IMR-90 (cell line): ENCODE data around the gene ASCL5. TPM values are rescaled to one million over a fixed set of nuclear protein-coding genes. Genes with fewer than 3 reads are reported as not detected.
A peak's percentile ranks its signal among the peaks of the same experiment; 100 is the strongest.

Source experiments
- ATAC-seq: fragments of 200-7000 bp; cut with Tn5 transposase; 2 replicates; pipeline ENCODE4 v1.9.1; 2020; ENCODE audit warnings: low read depth, mild to moderate bottlenecking, moderate library complexity
- BruUV-seq: library from RNA; stranded (reverse); fragments of 400-500 nt; replicated peaks from 2 replicates; lab custom pipeline; 2021; lab: Mats Ljungman, UMichigan
- CTCF ChIA-PET: fragments of 300-600 bp; formaldehyde crosslinking; extraction: SDS; loops from one replicate; lab custom pipeline; 2021; ENCODE audit warnings: antibody characterized with exemption; lab: Yijun Ruan, JAX
- POLR2A ChIA-PET: fragments of 300-600 bp; sonication (Branson Sonifier 250); formaldehyde crosslinking; loops from one replicate; lab custom pipeline; 2022; ENCODE audit warnings: antibody characterized with exemption; ENCODE audit not compliant: unreplicated experiment; lab: Charles Lee
- DNase-seq: peaks from one replicate; pipeline ENCODE4 v3.0.0; 2013
- H2AFZ ChIP-seq: replicated peaks from 2 replicates; pipeline ENCODE3; 2013; ENCODE audit warnings: low read length, mild to moderate bottlenecking; ENCODE audit not compliant: poor library complexity
- H2AK5ac ChIP-seq: 2 replicates; pipeline ENCODE4 v1.6.1; 2013; ENCODE audit warnings: low read depth, low read length, inconsistent platforms
- H2AK9ac ChIP-seq: replicated peaks from 2 replicates; pipeline ENCODE3; 2013; ENCODE audit warnings: mild to moderate bottlenecking, low read depth, low read length, moderate library complexity; ENCODE audit not compliant: poor library complexity
- H2BK120ac ChIP-seq: 2 replicates; pipeline ENCODE4 v1.6.1; 2013; ENCODE audit warnings: low read depth, low read length, inconsistent platforms
- H2BK15ac ChIP-seq: 3 replicates; pipeline ENCODE4 v1.6.1; 2013; ENCODE audit warnings: low read depth, low read length, inconsistent platforms
- H2BK20ac ChIP-seq: 2 replicates; pipeline ENCODE4 v1.6.1; 2013; ENCODE audit warnings: low read depth, mild to moderate bottlenecking, inconsistent platforms, low read length, moderate library complexity
- H2BK5ac ChIP-seq: 2 replicates; pipeline ENCODE4 v1.6.1; 2013; ENCODE audit warnings: mild to moderate bottlenecking, low read depth, low read length, inconsistent platforms; ENCODE audit not compliant: poor library complexity, severe bottlenecking
- H3K14ac ChIP-seq: replicated peaks from 2 replicates; pipeline ENCODE4 v1.6.1; 2013; ENCODE audit warnings: low read depth, low read length, inconsistent platforms
- H3K18ac ChIP-seq: 2 replicates; pipeline ENCODE4 v1.6.1; 2013; ENCODE audit warnings: low read depth, low read length, control low read depth
- H3K23ac ChIP-seq: 2 replicates; pipeline ENCODE4 v1.6.1; 2013; ENCODE audit warnings: low read depth, low read length, inconsistent platforms
- H3K27ac ChIP-seq: 2 replicates; pipeline ENCODE4 v1.5.1; 2013; ENCODE audit warnings: mild to moderate bottlenecking, control low read depth, low read length; ENCODE audit not compliant: insufficient read depth
- H3K27me3 ChIP-seq: 2 replicates; pipeline ENCODE4 v1.6.1; 2013; ENCODE audit warnings: low read length; ENCODE audit not compliant: control insufficient read depth, insufficient read depth
- H3K36me3 ChIP-seq: 2 replicates; pipeline ENCODE4 v1.6.1; 2013; ENCODE audit warnings: low read length, mixed read lengths; ENCODE audit not compliant: control insufficient read depth, insufficient read depth
- H3K4ac ChIP-seq: 2 replicates; pipeline ENCODE4 v1.6.1; 2013; ENCODE audit warnings: low read depth, low read length, inconsistent platforms
- H3K4me1 ChIP-seq: 2 replicates; pipeline ENCODE4 v1.6.1; 2013; ENCODE audit warnings: low read length, mixed read lengths; ENCODE audit not compliant: control insufficient read depth, insufficient read depth
- H3K4me2 ChIP-seq: 2 replicates; pipeline ENCODE4 v1.6.1; 2013; ENCODE audit warnings: low read depth, mild to moderate bottlenecking, control low read depth, low read length, moderate library complexity
- H3K4me3 ChIP-seq: 2 replicates; pipeline ENCODE4 v1.5.1; 2013; ENCODE audit warnings: low read depth, mild to moderate bottlenecking, control low read depth, low read length, moderate library complexity; ENCODE audit not compliant: insufficient read depth
- H3K56ac ChIP-seq: 2 replicates; pipeline ENCODE4 v1.6.1; 2013; ENCODE audit warnings: low read length, inconsistent platforms; ENCODE audit not compliant: insufficient read depth; ENCODE audit errors: extremely low read depth
- H3K79me1 ChIP-seq, 2 experiments: 2 replicates each; pipeline ENCODE4 v1.6.1; 2013; ENCODE audit warnings: low read length in 2 of 2, inconsistent platforms in 1 of 2, low read depth in 1 of 2
- H3K9ac ChIP-seq: 2 replicates; pipeline ENCODE4 v1.6.1; 2013; ENCODE audit warnings: low read depth, low read length, control low read depth
- H3K9me1 ChIP-seq: 2 replicates; pipeline ENCODE4 v1.6.1; 2013; ENCODE audit warnings: low read length, inconsistent platforms; ENCODE audit not compliant: insufficient read depth
- H3K9me3 ChIP-seq: 2 replicates; pipeline ENCODE4 v1.6.1; 2013; ENCODE audit warnings: low read length; ENCODE audit not compliant: control insufficient read depth, insufficient read depth
- H4K20me1 ChIP-seq: 2 replicates; pipeline ENCODE4 v1.6.1; 2013; ENCODE audit warnings: low read length, inconsistent platforms; ENCODE audit not compliant: insufficient read depth
- H4K5ac ChIP-seq: 2 replicates; pipeline ENCODE4 v1.6.1; 2013; ENCODE audit warnings: mild to moderate bottlenecking, low read depth, low read length, control low read depth
- H4K8ac ChIP-seq, 2 experiments: 2 replicates each; pipeline ENCODE4 v1.6.1; 2013; ENCODE audit warnings: low read depth in 2 of 2, low read length in 2 of 2, control low read depth in 1 of 2, inconsistent platforms in 1 of 2
- H4K91ac ChIP-seq: 2 replicates; pipeline ENCODE4 v1.6.1; 2013; ENCODE audit warnings: low read depth, low read length, inconsistent platforms; ENCODE audit not compliant: insufficient read depth
- FOS ChIP-seq: fragments of 150-350 bp; IDR thresholded peaks from 2 replicates; pipeline ENCODE4 v1.6.1; 2016; ENCODE audit warnings: low read depth, low read length
- WGBS, 2 experiments: methylation state at CpG; one replicate each; pipeline versions ENCODE4 v1.1.5 to v1.1.7; 2013; ENCODE audit warnings: missing lambda C conversion rate in 2 of 2; ENCODE audit not compliant: insufficient read length in 1 of 2; ENCODE audit errors: extremely low coverage in 2 of 2; 5-methylcytosine and 5-hydroxymethylcytosine counted together
- dilution Hi-C: fragments of 300-500 bp; cut with HindIII; formaldehyde crosslinking; loops from one replicate; pipeline ENCODE4 v1.14.3; 2018; ENCODE audit warnings: low sequenced_read_pairs; ENCODE audit not compliant: unreplicated experiment
- in situ Hi-C: fragments of 300-500 bp; cut with MboI; formaldehyde crosslinking; loops from 3 replicates; pipeline ENCODE4 v1.14.3; 2019; ENCODE audit warnings: low sequenced_read_pairs, inconsistent platforms, mixed read lengths
- intact Hi-C: fragments of 100-400 bp; cut with micrococcal nuclease; formaldehyde crosslinking; loops from 2 replicates; pipeline ENCODE4 v1.10.0; 2022
- polyA plus RNA-seq, 3 experiments: library from polyadenylated mRNA; depleted of rRNA; stranded (reverse); fragments of >200 nt; gene quantifications; 2 replicates each; pipeline ENCODE4 v1.2.3, GENCODE V29; 2012; ENCODE audit warnings: low replicate concordance in 1 of 3
- total RNA-seq: library from RNA; depleted of rRNA; stranded (reverse); fragments of >200 nt; gene quantifications from 2 replicates; pipeline ENCODE4 v1.2.3, GENCODE V29; 2012
- TF ChIP-seq, protein P1 (sequence below): conservative IDR thresholded peaks from 2 replicates; pipeline ENCODE4 v1.5.1; 2012; ENCODE audit warnings: mild to moderate bottlenecking, low read depth, low read length, improper control_type of control experiment

Gene ASCL5
- total and polyA plus RNA-seq, 2 of the 4 experiments (the other 2 are of a cell fraction) = not detected

DNA sequence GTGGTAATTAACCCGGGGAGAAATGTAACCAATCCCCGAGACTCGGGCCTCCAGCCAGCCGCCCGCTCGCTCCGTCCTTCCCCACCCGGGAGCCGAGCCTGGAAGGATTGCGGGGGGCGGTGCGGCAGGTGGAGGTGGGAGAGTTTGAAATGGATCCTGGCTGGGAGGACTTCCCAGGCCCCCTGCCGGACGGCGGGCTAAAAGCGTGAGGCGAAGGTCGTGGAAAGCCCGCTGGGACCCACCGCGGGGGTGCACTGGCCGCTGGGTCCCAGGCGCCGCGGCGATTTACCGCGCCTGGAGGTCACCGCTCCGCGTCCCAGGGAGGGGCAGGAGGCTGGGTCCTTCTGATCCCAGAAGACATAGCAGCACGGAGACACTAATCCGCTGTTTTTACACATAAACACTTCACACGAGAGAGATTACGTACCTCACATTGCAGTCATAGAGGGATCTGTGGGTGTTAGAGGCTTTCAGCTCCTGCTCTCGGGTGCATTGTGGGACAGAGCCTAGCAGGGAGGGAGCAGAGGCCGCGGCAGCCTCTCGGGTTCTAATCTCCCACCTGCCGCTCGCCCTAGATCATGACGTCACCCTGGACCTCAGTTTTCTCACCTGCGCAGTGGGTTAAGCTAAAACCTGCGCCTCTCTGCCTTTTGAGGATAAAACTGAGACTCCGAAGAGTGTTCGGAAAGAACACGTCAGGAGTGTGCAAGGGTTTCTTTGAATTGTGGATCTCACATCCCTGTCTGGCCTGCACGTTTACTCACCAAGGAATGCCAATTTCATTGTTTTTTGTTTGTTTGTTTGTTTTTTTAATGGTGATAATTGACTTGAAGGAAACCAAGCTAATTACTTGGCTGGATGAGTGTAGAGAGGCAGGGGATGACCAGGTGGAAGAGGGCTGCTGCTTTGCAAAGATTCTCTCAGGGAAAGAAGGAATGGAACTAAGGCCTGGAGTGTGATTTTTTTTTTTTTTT, 44.4 kb upstream of the ASCL5 start:
- H3K9me3 ChIP-seq = no peaks in the 10 kb centered on the region
- H4K91ac ChIP-seq = no peak overlapping the region
- CTCF ChIA-PET = no interaction called here
- ATAC-seq = peak; percentile 53
- intact Hi-C loops = no loop called here
- H2BK15ac ChIP-seq = no peak overlapping the region
- in situ Hi-C loops = no loop called here
- H3K27ac ChIP-seq = peak overlapping the region; percentile 6; the same call in 1 of the 2 replicates
- dilution Hi-C loops = no loop called here
- H3K4me3 ChIP-seq = peak overlapping the region; percentile 70
- WGBS, 2 experiments = 80% methylated on average over 1 of the region's 48 CpGs; no CpG with 5 or more reads in 1 of the 2 experiments
- no peak overlapping the region for H3K14ac ChIP-seq
- no peak overlapping the region; the same call in 1 of the 2 replicates for H2BK120ac ChIP-seq
- H3K79me1 ChIP-seq = no peaks in the 10 kb centered on the region
- H3K23ac ChIP-seq = 0 out of 2 replicates have a peak overlapping the region, but pooled peaks have one; percentile 25
- no peaks in the 10 kb centered on the region for H4K20me1 ChIP-seq
- H3K9ac ChIP-seq = peak overlapping the region; percentile 63
- peaks cover 3% of the 10 kb centered on the region for H3K9me1 ChIP-seq
- POLR2A ChIA-PET = no interaction called here
- no peaks in the 10 kb centered on the region for H3K36me3 ChIP-seq
- H3K27me3 ChIP-seq = peaks cover 7% of the 10 kb centered on the region
- peak overlapping the region; percentile 93 for H2AFZ ChIP-seq
- H2AK9ac ChIP-seq = peak overlapping the region; percentile 4
- H2AK5ac ChIP-seq = no peak overlapping the region
- peak overlapping the region; percentile 92 for H3K4me2 ChIP-seq
- H2BK20ac ChIP-seq = 0 out of 2 replicates have a peak overlapping the region, but pooled peaks have one; percentile 40
- TF ChIP-seq, protein P1, sequence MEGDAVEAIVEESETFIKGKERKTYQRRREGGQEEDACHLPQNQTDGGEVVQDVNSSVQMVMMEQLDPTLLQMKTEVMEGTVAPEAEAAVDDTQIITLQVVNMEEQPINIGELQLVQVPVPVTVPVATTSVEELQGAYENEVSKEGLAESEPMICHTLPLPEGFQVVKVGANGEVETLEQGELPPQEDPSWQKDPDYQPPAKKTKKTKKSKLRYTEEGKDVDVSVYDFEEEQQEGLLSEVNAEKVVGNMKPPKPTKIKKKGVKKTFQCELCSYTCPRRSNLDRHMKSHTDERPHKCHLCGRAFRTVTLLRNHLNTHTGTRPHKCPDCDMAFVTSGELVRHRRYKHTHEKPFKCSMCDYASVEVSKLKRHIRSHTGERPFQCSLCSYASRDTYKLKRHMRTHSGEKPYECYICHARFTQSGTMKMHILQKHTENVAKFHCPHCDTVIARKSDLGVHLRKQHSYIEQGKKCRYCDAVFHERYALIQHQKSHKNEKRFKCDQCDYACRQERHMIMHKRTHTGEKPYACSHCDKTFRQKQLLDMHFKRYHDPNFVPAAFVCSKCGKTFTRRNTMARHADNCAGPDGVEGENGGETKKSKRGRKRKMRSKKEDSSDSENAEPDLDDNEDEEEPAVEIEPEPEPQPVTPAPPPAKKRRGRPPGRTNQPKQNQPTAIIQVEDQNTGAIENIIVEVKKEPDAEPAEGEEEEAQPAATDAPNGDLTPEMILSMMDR = peak; percentile 36
- no peak for TF ChIP-seq FOS
- H4K8ac ChIP-seq = peak overlapping the region in 1 of 2 experiments; percentile 29; a peak in 2 of 4 replicates
- BruUV-seq = no TSS peak
- H4K5ac ChIP-seq = no peak overlapping the region
- no peak overlapping the region for H3K18ac ChIP-seq
- peak overlapping the region; percentile 25; the same call in 1 of the 2 replicates for H3K4ac ChIP-seq
- no peak overlapping the region for H2BK5ac ChIP-seq
- 0 out of 2 replicates have a peak, but pooled peaks cover 2% of the 10 kb centered on the region for H3K4me1 ChIP-seq
- peak; percentile 46 for DNase-seq
- H3K56ac ChIP-seq = peak overlapping the region; percentile 24; the same call in 1 of the 2 replicates
